ENCODE results near the gene ACOX3.
"Not testable (repeated sequence)": the region's sequence is repeated elsewhere in the genome, so short reads cannot be mapped to it uniquely, and the experiment has no call there.

ACOX3 gene

GRCh38 chr4:8345053-8345945, 95.2 kb downstream of the ACOX3 start:
- TF ChIP-seq GATA1 (IDR thresholded peaks at IDR 0.05; ENCODE audit: low read depth, low read length) (no peak), POLR2A (IDR thresholded peaks at IDR 0.05; ENCODE audit: low read length) (no peak)

GRCh38 chr4:8344377-8344776, 96.1 kb downstream of the ACOX3 start:
- no peak for DNase-seq
- TF ChIP-seq GATA1 (IDR thresholded peaks at IDR 0.05; ENCODE audit: low read depth, low read length), result no peak
- TF ChIP-seq POLR2A (IDR thresholded peaks at IDR 0.05; ENCODE audit: low read length), result no peak

More at GRCh38 chr4:8345053-8345945, 95.2 kb downstream of the ACOX3 start:
- no peak for DNase-seq

- DNase-seq, result no peak
- TF ChIP-seq GATA1 (IDR thresholded peaks at IDR 0.05; ENCODE audit: low read depth, low read length) (no peak), POLR2A (IDR thresholded peaks at IDR 0.05; ENCODE audit: low read length) (no peak)
Observed at GRCh38 chr4:8343967-8344331, 96.6 kb downstream of the ACOX3 start.

- TF ChIP-seq GATA1 (IDR thresholded peaks at IDR 0.05; ENCODE audit: low read depth, low read length), result no peak
- TF ChIP-seq POLR2A (IDR thresholded peaks at IDR 0.05; ENCODE audit: low read length), result no peak
- DNase-seq, result no peak
Observed at GRCh38 chr4:8343262-8343966, 97.1 kb downstream of the ACOX3 start.

- TF ChIP-seq POLR2A (IDR thresholded peaks at IDR 0.05; ENCODE audit: low read length), result no peak
- no peak for TF ChIP-seq GATA1 (IDR thresholded peaks at IDR 0.05; ENCODE audit: low read depth, low read length)
- no peak for DNase-seq
Observed at GRCh38 chr4:8342651-8343261, 97.8 kb downstream of the ACOX3 start.

- DNase-seq, result no peak
- TF ChIP-seq GATA1 (IDR thresholded peaks at IDR 0.05; ENCODE audit: low read depth, low read length), result no peak
- no peak for TF ChIP-seq POLR2A (IDR thresholded peaks at IDR 0.05; ENCODE audit: low read length)
Observed at GRCh38 chr4:8341691-8342090, 98.8 kb downstream of the ACOX3 start.

- DNase-seq, result not testable (repeated sequence)
Observed at GRCh38 chr4:8341281-8341680, 99.2 kb downstream of the ACOX3 start.

GRCh38 chr4:8340781-8341241, 99.7 kb downstream of the ACOX3 start:
- DNase-seq, result no peak
- TF ChIP-seq POLR2A (IDR thresholded peaks at IDR 0.05; ENCODE audit: low read length) (no peak), GATA1 (IDR thresholded peaks at IDR 0.05; ENCODE audit: low read depth, low read length) (no peak)

- no peak for DNase-seq
- no peak for TF ChIP-seq GATA1 (IDR thresholded peaks at IDR 0.05; ENCODE audit: low read depth, low read length)
- no peak for TF ChIP-seq POLR2A (IDR thresholded peaks at IDR 0.05; ENCODE audit: low read length)
Observed at GRCh38 chr4:8338351-8338961, 102.1 kb downstream of the ACOX3 start.

- TF ChIP-seq POLR2A (IDR thresholded peaks at IDR 0.05; ENCODE audit: low read length), result no peak
Observed at GRCh38 chr4:8336412-8337075, 104.0 kb downstream of the ACOX3 start.

GRCh38 chr4:8335848-8336247, 104.7 kb downstream of the ACOX3 start:
- no peak for TF ChIP-seq POLR2A (IDR thresholded peaks at IDR 0.05; ENCODE audit: low read length)
- no peak for TF ChIP-seq GATA1 (IDR thresholded peaks at IDR 0.05; ENCODE audit: low read depth, low read length)
- DNase-seq, result no peak

More at GRCh38 chr4:8336412-8337075, 104.0 kb downstream of the ACOX3 start:
- DNase-seq, result peak in 1 of 2 experiments; percentile 27

GRCh38 chr4:8334786-8335460, 105.6 kb downstream of the ACOX3 start:
- no peak for DNase-seq
- no peak for TF ChIP-seq POLR2A (IDR thresholded peaks at IDR 0.05; ENCODE audit: low read length)
- TF ChIP-seq GATA1 (IDR thresholded peaks at IDR 0.05; ENCODE audit: low read depth, low read length), result no peak

Measured in erythroblast (primary cell).